Measurements from ENCODE around the gene TPRA1. TPM values are rescaled to one million over a fixed set of nuclear protein-coding genes. Genes with fewer than 3 reads are reported as not detected.

Gene TPRA1
- polyA plus RNA-seq, 2 of the 4 experiments (the other 2 are of a cell fraction): 13.5 to 19.5 TPM

DNA sequence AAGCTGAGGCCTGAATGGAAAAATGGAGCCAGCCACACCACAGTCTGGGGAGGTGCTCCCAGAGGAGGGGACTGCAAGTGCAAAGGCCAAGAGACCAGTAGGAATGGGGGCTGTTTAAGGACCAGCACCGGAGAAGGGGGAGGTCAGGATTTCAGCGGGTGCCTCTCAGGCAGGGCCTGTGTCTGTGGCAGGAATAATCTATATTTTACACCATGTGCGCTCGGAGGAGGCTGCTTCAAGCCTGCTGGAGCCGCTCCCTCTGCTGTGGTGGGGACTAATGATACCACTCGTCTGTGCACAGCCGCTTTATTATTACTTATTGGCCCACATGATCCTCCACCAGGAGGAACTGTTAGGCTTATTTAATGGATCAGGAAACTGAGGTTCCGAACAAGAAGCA is 45.3 kb downstream of the TPRA1 start (continued):
- TF ChIP-seq, protein P1, sequence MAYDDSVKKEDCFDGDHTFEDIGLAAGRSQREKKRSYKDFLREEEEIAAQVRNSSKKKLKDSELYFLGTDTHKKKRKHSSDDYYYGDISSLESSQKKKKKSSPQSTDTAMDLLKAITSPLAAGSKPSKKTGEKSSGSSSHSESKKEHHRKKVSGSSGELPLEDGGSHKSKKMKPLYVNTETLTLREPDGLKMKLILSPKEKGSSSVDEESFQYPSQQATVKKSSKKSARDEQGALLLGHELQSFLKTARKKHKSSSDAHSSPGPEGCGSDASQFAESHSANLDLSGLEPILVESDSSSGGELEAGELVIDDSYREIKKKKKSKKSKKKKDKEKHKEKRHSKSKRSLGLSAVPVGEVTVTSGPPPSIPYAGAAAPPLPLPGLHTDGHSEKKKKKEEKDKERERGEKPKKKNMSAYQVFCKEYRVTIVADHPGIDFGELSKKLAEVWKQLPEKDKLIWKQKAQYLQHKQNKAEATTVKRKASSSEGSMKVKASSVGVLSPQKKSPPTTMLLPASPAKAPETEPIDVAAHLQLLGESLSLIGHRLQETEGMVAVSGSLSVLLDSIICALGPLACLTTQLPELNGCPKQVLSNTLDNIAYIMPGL (CRISPR knock-in tag; IDR thresholded peaks at IDR 0.05; ENCODE audit: borderline replicate concordance): no peak

DNA sequence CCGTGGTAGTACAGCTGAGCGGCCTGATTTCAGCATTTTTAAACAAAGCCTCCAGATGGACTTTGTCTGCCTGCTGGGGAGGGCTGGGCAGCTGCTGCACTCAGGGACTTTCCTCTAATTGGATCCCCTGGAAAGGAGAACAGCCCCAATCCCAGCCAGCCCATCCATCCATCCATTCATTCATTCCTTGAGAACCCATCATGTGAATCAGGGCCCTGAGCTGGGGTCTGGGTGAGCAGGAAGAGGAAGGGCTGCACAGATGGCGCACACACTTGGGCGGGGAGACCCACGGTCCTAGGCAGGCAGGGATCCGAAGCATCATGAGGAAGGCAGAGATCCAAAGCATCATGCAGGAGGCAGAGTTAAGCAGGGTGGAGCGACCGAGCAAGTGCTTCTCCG is 45.7 kb downstream of the TPRA1 start:
- Histone ChIP-seq H3K4me2 (no peak overlapping the region), H3K9me3 (no peaks in the 10 kb centered on the region), H3K4me1 (peaks cover 7% of the 10 kb centered on the region; the same call in 1 of the 3 replicates), H3K27ac (no peak overlapping the region; a peak in 1 of 6 replicates), H3K4me3 (no peak overlapping the region)
- TF ChIP-seq MYC (IDR thresholded peaks at IDR 0.05; ENCODE audit: borderline replicate concordance, low read length) (no peak), NPAS2 (CRISPR knock-in tag; IDR thresholded peaks at IDR 0.05; ENCODE audit: borderline replicate concordance) (no peak), CBX8 (IDR thresholded peaks at IDR 0.05) (no peak)
- ATAC-seq: no peak
- ChIA-PET CTCF (interaction anchor here (0.5 to 9.9 kb wide), 22 partner anchors 8 to 1061 kb away, joined by 3 to 68 read pairs (median 4); partner anchors contain the start of gene PLXNA1), POLR2A (no interaction called here)
- DNase-seq (ENCODE audit: low read depth in 1 of 2, low spot score in 1 of 2): no peak
- 73% methylated on average over 9 of the region's 9 CpGs for WGBS (ENCODE audit: missing lambda C conversion rate)
- no peak for FAIRE-seq

DNA sequence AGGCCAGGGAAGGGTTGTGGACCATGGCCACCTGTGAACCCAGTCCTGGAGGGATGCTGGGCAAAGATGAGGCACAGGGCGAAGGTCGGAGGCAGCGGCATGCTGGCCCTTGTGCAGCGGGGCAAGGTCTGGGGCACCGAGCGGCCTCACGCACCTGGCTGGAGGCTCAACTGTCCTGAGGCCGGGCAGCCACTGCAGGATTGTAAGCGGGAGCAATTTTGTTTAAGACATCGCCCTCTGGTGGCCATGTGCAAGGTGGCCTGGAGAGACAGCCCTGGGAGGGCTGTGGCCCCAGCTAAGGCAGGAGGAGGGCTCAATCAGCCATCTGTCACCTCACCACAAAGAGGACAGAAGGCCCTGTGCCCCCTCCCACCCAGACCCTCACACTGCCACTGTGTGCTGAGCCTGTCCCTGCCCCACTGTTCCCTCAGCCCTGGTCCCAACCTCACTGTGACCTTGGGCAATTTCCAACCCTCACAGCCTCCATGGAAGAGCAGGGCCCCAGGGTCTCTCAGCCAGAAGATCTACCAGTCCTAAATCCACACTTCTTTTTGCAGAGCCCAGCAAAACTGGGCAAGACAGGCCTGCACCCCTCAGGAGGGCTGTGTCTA is 46.2 kb downstream of the TPRA1 start:
- Histone ChIP-seq H3K9me3 (no peaks in the 10 kb centered on the region), H3K27ac (no peak overlapping the region; a peak in 1 of 6 replicates), H3K4me2 (no peak overlapping the region), H3K4me3 (no peak overlapping the region), H3K4me1 (peaks cover 7% of the 10 kb centered on the region; the same call in 1 of the 3 replicates)
- WGBS (ENCODE audit: missing lambda C conversion rate): no CpG with 5 or more reads among the region's 10 CpGs
- CTCF ChIA-PET: interaction anchor here (0.5 to 9.9 kb wide), 32 partner anchors 8 to 1060 kb away, joined by 3 to 68 read pairs (median 4); no protein-coding TSS in a partner anchor
- ATAC-seq: peak; percentile 81 to 89
- POLR2A ChIA-PET: no interaction called here
- peak; percentile 70 to 86 for DNase-seq (ENCODE audit: low read depth in 1 of 2, low spot score in 1 of 2)
- FAIRE-seq: no peak
- TF ChIP-seq, protein P2, sequence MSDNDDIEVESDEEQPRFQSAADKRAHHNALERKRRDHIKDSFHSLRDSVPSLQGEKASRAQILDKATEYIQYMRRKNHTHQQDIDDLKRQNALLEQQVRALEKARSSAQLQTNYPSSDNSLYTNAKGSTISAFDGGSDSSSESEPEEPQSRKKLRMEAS (IDR thresholded peaks at IDR 0.05): 0 out of 2 replicates have a peak, but pooled peaks have one; percentile 24
- TF ChIP-seq SMC3 (IDR thresholded peaks at IDR 0.05) (peak; percentile 65), TFCP2L1 (CRISPR knock-in tag; IDR thresholded peaks at IDR 0.05) (no peak), CBX2 (IDR thresholded peaks at IDR 0.05; ENCODE audit: borderline replicate concordance, low read depth) (no peak), RAD21 (conservative IDR thresholded peaks at IDR 0.05 in 1 of 2, IDR thresholded peaks at IDR 0.05 in 1 of 2) (peak; percentile 66 to 71), JUN (IDR thresholded peaks at IDR 0.05) (no peak)
- TF ChIP-seq, protein P3, sequence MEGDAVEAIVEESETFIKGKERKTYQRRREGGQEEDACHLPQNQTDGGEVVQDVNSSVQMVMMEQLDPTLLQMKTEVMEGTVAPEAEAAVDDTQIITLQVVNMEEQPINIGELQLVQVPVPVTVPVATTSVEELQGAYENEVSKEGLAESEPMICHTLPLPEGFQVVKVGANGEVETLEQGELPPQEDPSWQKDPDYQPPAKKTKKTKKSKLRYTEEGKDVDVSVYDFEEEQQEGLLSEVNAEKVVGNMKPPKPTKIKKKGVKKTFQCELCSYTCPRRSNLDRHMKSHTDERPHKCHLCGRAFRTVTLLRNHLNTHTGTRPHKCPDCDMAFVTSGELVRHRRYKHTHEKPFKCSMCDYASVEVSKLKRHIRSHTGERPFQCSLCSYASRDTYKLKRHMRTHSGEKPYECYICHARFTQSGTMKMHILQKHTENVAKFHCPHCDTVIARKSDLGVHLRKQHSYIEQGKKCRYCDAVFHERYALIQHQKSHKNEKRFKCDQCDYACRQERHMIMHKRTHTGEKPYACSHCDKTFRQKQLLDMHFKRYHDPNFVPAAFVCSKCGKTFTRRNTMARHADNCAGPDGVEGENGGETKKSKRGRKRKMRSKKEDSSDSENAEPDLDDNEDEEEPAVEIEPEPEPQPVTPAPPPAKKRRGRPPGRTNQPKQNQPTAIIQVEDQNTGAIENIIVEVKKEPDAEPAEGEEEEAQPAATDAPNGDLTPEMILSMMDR (IDR thresholded peaks at IDR 0.05): peak; percentile 64
- TF ChIP-seq, protein P4, sequence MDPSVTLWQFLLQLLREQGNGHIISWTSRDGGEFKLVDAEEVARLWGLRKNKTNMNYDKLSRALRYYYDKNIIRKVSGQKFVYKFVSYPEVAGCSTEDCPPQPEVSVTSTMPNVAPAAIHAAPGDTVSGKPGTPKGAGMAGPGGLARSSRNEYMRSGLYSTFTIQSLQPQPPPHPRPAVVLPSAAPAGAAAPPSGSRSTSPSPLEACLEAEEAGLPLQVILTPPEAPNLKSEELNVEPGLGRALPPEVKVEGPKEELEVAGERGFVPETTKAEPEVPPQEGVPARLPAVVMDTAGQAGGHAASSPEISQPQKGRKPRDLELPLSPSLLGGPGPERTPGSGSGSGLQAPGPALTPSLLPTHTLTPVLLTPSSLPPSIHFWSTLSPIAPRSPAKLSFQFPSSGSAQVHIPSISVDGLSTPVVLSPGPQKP (IDR thresholded peaks at IDR 0.05; ENCODE audit: low read depth, low read length): no peak

DNA sequence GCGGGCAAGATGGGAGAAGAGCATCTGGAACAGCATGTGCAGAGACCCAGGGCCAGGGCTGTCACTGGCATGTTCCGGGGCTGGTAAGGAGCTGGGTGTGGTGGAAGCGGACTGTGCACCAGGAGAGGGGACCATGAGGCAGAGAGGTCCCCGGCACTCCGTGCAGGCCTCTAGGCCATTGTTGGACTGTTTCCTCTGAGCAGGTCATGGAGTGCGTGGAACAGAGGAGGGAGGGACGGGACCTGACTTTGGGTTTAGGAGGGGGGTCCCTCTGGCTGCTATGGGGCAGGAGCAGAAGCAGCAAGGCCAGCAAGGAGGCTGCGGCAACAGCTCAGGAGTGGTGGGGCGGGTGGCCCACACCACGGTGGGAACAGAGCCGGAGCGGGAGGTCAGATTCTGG is 47.1 kb downstream of the TPRA1 start:
- no peak overlapping the region for H3K4me2 ChIP-seq
- DNase-seq (ENCODE audit: low read depth in 1 of 2, low spot score in 1 of 2) (no peak), ATAC-seq (no peak), FAIRE-seq (no peak)
- H3K27ac ChIP-seq: no peak overlapping the region
- ChIA-PET CTCF (interaction anchor here (0.5 to 9.9 kb wide), 23 partner anchors 9 to 1059 kb away, joined by 3 to 68 read pairs (median 3); no protein-coding TSS in a partner anchor), POLR2A (no interaction called here)
- no peaks in the 10 kb centered on the region for H3K9me3 ChIP-seq
- no peak overlapping the region for H3K4me3 ChIP-seq
- WGBS (ENCODE audit: missing lambda C conversion rate): 92% methylated on average over 11 of the region's 12 CpGs
- TF ChIP-seq JUN (IDR thresholded peaks at IDR 0.05): no peak
- no peak for TF ChIP-seq TFCP2L1 (CRISPR knock-in tag; IDR thresholded peaks at IDR 0.05)
- no peak for TF ChIP-seq NFE2L2 (conservative IDR thresholded peaks at IDR 0.05; ENCODE audit: low read length)
- no peak for TF ChIP-seq RFX5 (IDR thresholded peaks at IDR 0.05)
- TF ChIP-seq SMC3 (IDR thresholded peaks at IDR 0.05): no peak
- TF ChIP-seq, protein P5, sequence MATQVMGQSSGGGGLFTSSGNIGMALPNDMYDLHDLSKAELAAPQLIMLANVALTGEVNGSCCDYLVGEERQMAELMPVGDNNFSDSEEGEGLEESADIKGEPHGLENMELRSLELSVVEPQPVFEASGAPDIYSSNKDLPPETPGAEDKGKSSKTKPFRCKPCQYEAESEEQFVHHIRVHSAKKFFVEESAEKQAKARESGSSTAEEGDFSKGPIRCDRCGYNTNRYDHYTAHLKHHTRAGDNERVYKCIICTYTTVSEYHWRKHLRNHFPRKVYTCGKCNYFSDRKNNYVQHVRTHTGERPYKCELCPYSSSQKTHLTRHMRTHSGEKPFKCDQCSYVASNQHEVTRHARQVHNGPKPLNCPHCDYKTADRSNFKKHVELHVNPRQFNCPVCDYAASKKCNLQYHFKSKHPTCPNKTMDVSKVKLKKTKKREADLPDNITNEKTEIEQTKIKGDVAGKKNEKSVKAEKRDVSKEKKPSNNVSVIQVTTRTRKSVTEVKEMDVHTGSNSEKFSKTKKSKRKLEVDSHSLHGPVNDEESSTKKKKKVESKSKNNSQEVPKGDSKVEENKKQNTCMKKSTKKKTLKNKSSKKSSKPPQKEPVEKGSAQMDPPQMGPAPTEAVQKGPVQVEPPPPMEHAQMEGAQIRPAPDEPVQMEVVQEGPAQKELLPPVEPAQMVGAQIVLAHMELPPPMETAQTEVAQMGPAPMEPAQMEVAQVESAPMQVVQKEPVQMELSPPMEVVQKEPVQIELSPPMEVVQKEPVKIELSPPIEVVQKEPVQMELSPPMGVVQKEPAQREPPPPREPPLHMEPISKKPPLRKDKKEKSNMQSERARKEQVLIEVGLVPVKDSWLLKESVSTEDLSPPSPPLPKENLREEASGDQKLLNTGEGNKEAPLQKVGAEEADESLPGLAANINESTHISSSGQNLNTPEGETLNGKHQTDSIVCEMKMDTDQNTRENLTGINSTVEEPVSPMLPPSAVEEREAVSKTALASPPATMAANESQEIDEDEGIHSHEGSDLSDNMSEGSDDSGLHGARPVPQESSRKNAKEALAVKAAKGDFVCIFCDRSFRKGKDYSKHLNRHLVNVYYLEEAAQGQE (IDR thresholded peaks at IDR 0.05): no peak
- peaks cover 7% of the 10 kb centered on the region; the same call in 1 of the 3 replicates for H3K4me1 ChIP-seq

Measured in A549 (cell line).